IPS-NIHi7 (cell line): ENCODE results near the gene RRBP1.
"Not testable (repeated sequence)": the region's sequence is repeated elsewhere in the genome, so short reads cannot be mapped to it uniquely, and the experiment has no call there.

Source experiments
- DNase-seq: peaks from one replicate; pipeline ENCODE4 v3.0.0; 2012; ENCODE audit warnings: mixed read lengths; ENCODE audit errors: extremely low spot score

Gene RRBP1

GRCh38 chr20:17661121-17661744 lies 20.8 kb downstream of the RRBP1 start:
- DNase-seq, result no peak

- DNase-seq, result no peak
These were observed 21.4 kb downstream of the RRBP1 start for GRCh38 chr20:17660667-17661066.

GRCh38 chr20:17659801-17660200 lies 22.2 kb downstream of the RRBP1 start:
- no peak for DNase-seq

GRCh38 chr20:17659344-17659743 lies 22.7 kb downstream of the RRBP1 start:
- not testable (repeated sequence) for DNase-seq

GRCh38 chr20:17658648-17658993 lies 23.4 kb downstream of the RRBP1 start:
- no peak for DNase-seq

- DNase-seq, result no peak
These were observed 24.0 kb downstream of the RRBP1 start for GRCh38 chr20:17657898-17658647.

GRCh38 chr20:17657079-17657825 lies 24.8 kb downstream of the RRBP1 start:
- DNase-seq, result no peak

- no peak for DNase-seq
These were observed 26.1 kb downstream of the RRBP1 start for GRCh38 chr20:17655865-17656479.

- peak; percentile 64 for DNase-seq
These were observed 26.8 kb downstream of the RRBP1 start for GRCh38 chr20:17655286-17655651.

GRCh38 chr20:17654649-17655285 lies 27.3 kb downstream of the RRBP1 start:
- peak; percentile 54 for DNase-seq

- no peak for DNase-seq
These were observed 28.0 kb downstream of the RRBP1 start for GRCh38 chr20:17653835-17654648.

GRCh38 chr20:17652411-17652810 lies 29.6 kb downstream of the RRBP1 start:
- no peak for DNase-seq

GRCh38 chr20:17651760-17652388 lies 30.2 kb downstream of the RRBP1 start:
- no peak for DNase-seq

GRCh38 chr20:17651129-17651759 lies 30.8 kb downstream of the RRBP1 start:
- DNase-seq, result no peak

- DNase-seq, result no peak
These were observed 31.5 kb downstream of the RRBP1 start for GRCh38 chr20:17650301-17651128.

GRCh38 chr20:17648791-17649730 lies 33.0 kb downstream of the RRBP1 start:
- peak; percentile 69 for DNase-seq

- no peak for DNase-seq
These were observed 33.8 kb downstream of the RRBP1 start for GRCh38 chr20:17648315-17648646.
